Measurements from ENCODE around the gene ACSL6. TPM values are rescaled to one million over a fixed set of nuclear protein-coding genes. Genes with fewer than 3 reads are reported as not detected.
"Not testable (repeated sequence)": the region's sequence is repeated elsewhere in the genome, so short reads cannot be mapped to it uniquely, and the experiment has no call there.

The ACSL6 gene
- total RNA-seq, 1 experiment from 2014 or later = 0.05 TPM

GRCh38 chr5:131950706-131951105 is 60.8 kb downstream of the ACSL6 start:
- no peak for DNase-seq (ENCODE audit: extremely low read depth, low read depth)

- DNase-seq (ENCODE audit: extremely low read depth, low read depth) = no peak
These were observed 64.0 kb downstream of the ACSL6 start for GRCh38 chr5:131947445-131947844.

GRCh38 chr5:131945551-131946168 is 65.8 kb downstream of the ACSL6 start, which contains the start of gene MEIKIN:
MEIKIN (minus strand) TSS chr5:131945663; CDS start chr5:131945505, 158 bp downstream.
- no peak for DNase-seq (ENCODE audit: extremely low read depth, low read depth)

GRCh38 chr5:131944702-131945550 is 66.5 kb downstream of the ACSL6 start:
- no peak for DNase-seq (ENCODE audit: extremely low read depth, low read depth)

GRCh38 chr5:131943916-131944315 is 67.5 kb downstream of the ACSL6 start:
- DNase-seq (ENCODE audit: extremely low read depth, low read depth) = no peak

- no peak for DNase-seq (ENCODE audit: extremely low read depth, low read depth)
These were observed 69.4 kb downstream of the ACSL6 start for GRCh38 chr5:131942016-131942415.

- DNase-seq (ENCODE audit: extremely low read depth, low read depth) = no peak
These were observed 71.6 kb downstream of the ACSL6 start for GRCh38 chr5:131939690-131940345.

GRCh38 chr5:131932235-131932634 is 79.2 kb downstream of the ACSL6 start:
- DNase-seq (ENCODE audit: extremely low read depth, low read depth) = no peak

- no peak for DNase-seq (ENCODE audit: extremely low read depth, low read depth)
These were observed 82.5 kb downstream of the ACSL6 start for GRCh38 chr5:131928957-131929356.

GRCh38 chr5:131926168-131926567 is 85.3 kb downstream of the ACSL6 start:
- no peak for DNase-seq (ENCODE audit: extremely low read depth, low read depth)

GRCh38 chr5:131916481-131916880 is 95.0 kb downstream of the ACSL6 start:
- DNase-seq (ENCODE audit: extremely low read depth, low read depth) = no peak

GRCh38 chr5:131914472-131914871 is 97.0 kb downstream of the ACSL6 start:
- no peak for DNase-seq (ENCODE audit: extremely low read depth, low read depth)

- no peak for DNase-seq (ENCODE audit: extremely low read depth, low read depth)
These were observed 97.9 kb downstream of the ACSL6 start for GRCh38 chr5:131913603-131914002.

GRCh38 chr5:131906668-131907067 is 104.8 kb downstream of the ACSL6 start:
- DNase-seq (ENCODE audit: extremely low read depth, low read depth) = no peak

- not testable (repeated sequence) for DNase-seq (ENCODE audit: extremely low read depth, low read depth)
These were observed 109.2 kb downstream of the ACSL6 start for GRCh38 chr5:131902266-131902665.

Other genes starting within 250 kb of the ACSL6 start
- gene FNIP1, start 214.6 kb downstream of the ACSL6 start, total RNA-seq (2014; rRNA removed; shearing (Covaris generic)) = 19.3 and 20.7 TPM in 2 replicates
- not detected in 2 replicates for gene MEIKIN, start 66.0 kb downstream of the ACSL6 start, total RNA-seq (2014; rRNA removed; shearing (Covaris generic))
- not detected in 2 replicates for gene IL3, start 49.0 kb upstream of the ACSL6 start, total RNA-seq (2014; rRNA removed; shearing (Covaris generic))
- gene CSF2, start 62.1 kb upstream of the ACSL6 start, total RNA-seq (2014; rRNA removed; shearing (Covaris generic)) = not detected in 2 replicates
- 28.5 and 36.8 TPM in 2 replicates for gene P4HA2, start 216.2 kb upstream of the ACSL6 start, total RNA-seq (2014; rRNA removed; shearing (Covaris generic))
- gene PDLIM4, start 246.0 kb upstream of the ACSL6 start, total RNA-seq (2014; rRNA removed; shearing (Covaris generic)) = not detected in 2 replicates